GM12872 (cell line): ENCODE data around the gene MPDU1.

ENCODE experiments used
- CTCF ChIP-seq: IDR thresholded peaks from 3 replicates; pipeline ENCODE4 v1.5.1; 2011; ENCODE audit warnings: low read depth, mild to moderate bottlenecking, low read length, moderate library complexity; ENCODE audit not compliant: insufficient read depth

MPDU1 gene

GRCh38 chr17:7615265-7615747 lies 31.7 kb downstream of the MPDU1 start:
- no peak for TF ChIP-seq CTCF

GRCh38 chr17:7618608-7619007 lies 35.0 kb downstream of the MPDU1 start:
- no peak for TF ChIP-seq CTCF

GRCh38 chr17:7620835-7621234 lies 37.2 kb downstream of the MPDU1 start:
- TF ChIP-seq CTCF = no peak

- no peak for TF ChIP-seq CTCF
Measured at GRCh38 chr17:7623661-7624060, 40.0 kb downstream of the MPDU1 start.

- TF ChIP-seq CTCF = no peak
Measured at GRCh38 chr17:7626307-7626706, 42.7 kb downstream of the MPDU1 start.

GRCh38 chr17:7626956-7627249 lies 43.3 kb downstream of the MPDU1 start:
- no peak for TF ChIP-seq CTCF

GRCh38 chr17:7627250-7628121 lies 43.8 kb downstream of the MPDU1 start, which contains the start of gene SAT2:
Gene SAT2, minus strand, starts transcription at chr17:7627821. Its CDS starts 186 bp downstream, at chr17:7627635.
- TF ChIP-seq CTCF = no peak
